GM19395 (cell line): ENCODE results near the gene ARIH2.

Source experiments
- ATAC-seq: cut with Tn5 transposase; IDR thresholded peaks from one replicate; pipeline ENCODE4 v1.9.1; 2021; ENCODE audit warnings: mild to moderate bottlenecking, moderate library complexity; ENCODE audit not compliant: unreplicated experiment

ARIH2 gene

GRCh38 chr3:48966876-48967361 is 48.3 kb downstream of the ARIH2 start:
- no peak for ATAC-seq

GRCh38 chr3:48970586-48970985 is 51.9 kb downstream of the ARIH2 start:
- ATAC-seq = no peak

- ATAC-seq = no peak
These were observed 55.6 kb downstream of the ARIH2 start for GRCh38 chr3:48974076-48974864.

- ATAC-seq = no peak
These were observed 60.8 kb downstream of the ARIH2 start for GRCh38 chr3:48979451-48979850.

- no peak for ATAC-seq
These were observed 61.7 kb downstream of the ARIH2 start for GRCh38 chr3:48980295-48980694.

- no peak for ATAC-seq
These were observed 63.4 kb downstream of the ARIH2 start for GRCh38 chr3:48982016-48982415.

GRCh38 chr3:48982686-48983085 is 64.0 kb downstream of the ARIH2 start:
- no peak for ATAC-seq

GRCh38 chr3:48983096-48983495 is 64.5 kb downstream of the ARIH2 start:
- ATAC-seq = no peak

- ATAC-seq = no peak
These were observed 66.0 kb downstream of the ARIH2 start for GRCh38 chr3:48984663-48985062.

GRCh38 chr3:48985831-48986376 is 67.3 kb downstream of the ARIH2 start:
- no peak for ATAC-seq

GRCh38 chr3:48989126-48989795 is 70.6 kb downstream of the ARIH2 start:
- no peak for ATAC-seq

GRCh38 chr3:48989796-48990635 is 71.4 kb downstream of the ARIH2 start, which contains the start of gene P4HTM:
Gene P4HTM, plus strand, starts transcription at chr3:48990241. Its CDS starts 16 bp downstream, at chr3:48990257.
- peak; percentile 50 for ATAC-seq

GRCh38 chr3:48990636-48991469 is 72.2 kb downstream of the ARIH2 start:
- ATAC-seq = peak; percentile 31

- no peak for ATAC-seq
These were observed 73.4 kb downstream of the ARIH2 start for GRCh38 chr3:48991851-48992545.

GRCh38 chr3:48993834-48994233 is 75.2 kb downstream of the ARIH2 start:
- ATAC-seq = no peak

- ATAC-seq = no peak
These were observed 78.0 kb downstream of the ARIH2 start for GRCh38 chr3:48996640-48997039.

GRCh38 chr3:48997102-48997635 is 78.5 kb downstream of the ARIH2 start:
- ATAC-seq = no peak

- ATAC-seq = no peak
These were observed 79.3 kb downstream of the ARIH2 start for GRCh38 chr3:48997714-48998637.
